Measurements from ENCODE around the gene SAMM50.

SAMM50 gene

DNA sequence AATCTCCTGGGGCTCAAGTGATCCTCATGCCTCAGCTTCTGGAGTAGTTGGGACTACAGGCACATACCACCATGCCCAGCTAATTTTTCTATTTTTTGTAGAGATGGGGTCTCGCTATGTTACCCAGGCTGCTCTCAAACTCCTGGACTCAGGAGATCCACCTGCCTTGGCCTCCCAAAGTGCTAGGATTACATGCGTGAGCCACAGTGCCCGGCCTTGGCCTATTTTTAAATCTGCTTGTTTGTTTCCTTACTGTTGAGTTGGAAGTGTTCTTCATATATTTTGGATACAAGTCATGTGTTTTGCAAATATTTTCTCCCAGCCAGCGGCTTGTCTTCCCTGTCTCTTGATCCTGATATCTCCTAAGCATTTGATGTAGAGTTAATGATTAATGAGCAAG is 73.8 kb downstream of the SAMM50 start:
- POLR2A ChIA-PET (ENCODE audit: low non-redundant PET) = no interaction called here

DNA sequence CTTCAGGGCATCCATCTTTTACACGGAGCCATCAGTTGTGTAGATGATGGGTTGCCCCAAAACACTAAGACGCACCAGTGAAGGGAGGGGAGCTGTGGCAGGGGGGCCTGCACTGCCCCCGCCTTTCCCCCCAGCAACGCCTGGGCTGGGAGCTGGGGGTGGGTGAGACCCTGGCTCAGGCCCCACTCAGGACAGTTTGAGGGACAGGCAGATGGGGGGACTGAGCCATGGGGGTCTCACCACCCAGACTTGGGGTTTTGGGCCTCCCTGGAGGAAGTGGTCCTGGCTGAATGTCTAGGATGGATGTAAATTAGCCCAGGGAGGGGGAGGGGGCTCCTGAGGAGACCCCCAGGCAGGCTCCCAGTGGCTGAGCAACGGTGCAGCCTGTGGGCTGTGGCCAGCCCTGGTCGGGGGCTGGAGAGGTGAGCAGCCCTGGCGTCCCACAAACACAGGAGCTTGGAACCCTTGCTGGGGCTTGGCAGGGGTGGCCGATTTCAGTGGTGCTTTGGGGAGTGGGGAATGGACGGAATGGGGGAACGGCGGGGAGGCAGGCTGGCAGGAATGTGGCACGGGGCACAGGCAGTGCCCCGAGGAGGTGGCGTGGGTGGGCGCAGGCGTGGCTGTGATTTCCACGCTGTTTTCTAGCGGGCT is 74.9 kb downstream of the SAMM50 start:
- ChIA-PET CTCF (no interaction called here), POLR2A (ENCODE audit: low non-redundant PET) (no interaction called here)
- TF ChIP-seq, protein P1, sequence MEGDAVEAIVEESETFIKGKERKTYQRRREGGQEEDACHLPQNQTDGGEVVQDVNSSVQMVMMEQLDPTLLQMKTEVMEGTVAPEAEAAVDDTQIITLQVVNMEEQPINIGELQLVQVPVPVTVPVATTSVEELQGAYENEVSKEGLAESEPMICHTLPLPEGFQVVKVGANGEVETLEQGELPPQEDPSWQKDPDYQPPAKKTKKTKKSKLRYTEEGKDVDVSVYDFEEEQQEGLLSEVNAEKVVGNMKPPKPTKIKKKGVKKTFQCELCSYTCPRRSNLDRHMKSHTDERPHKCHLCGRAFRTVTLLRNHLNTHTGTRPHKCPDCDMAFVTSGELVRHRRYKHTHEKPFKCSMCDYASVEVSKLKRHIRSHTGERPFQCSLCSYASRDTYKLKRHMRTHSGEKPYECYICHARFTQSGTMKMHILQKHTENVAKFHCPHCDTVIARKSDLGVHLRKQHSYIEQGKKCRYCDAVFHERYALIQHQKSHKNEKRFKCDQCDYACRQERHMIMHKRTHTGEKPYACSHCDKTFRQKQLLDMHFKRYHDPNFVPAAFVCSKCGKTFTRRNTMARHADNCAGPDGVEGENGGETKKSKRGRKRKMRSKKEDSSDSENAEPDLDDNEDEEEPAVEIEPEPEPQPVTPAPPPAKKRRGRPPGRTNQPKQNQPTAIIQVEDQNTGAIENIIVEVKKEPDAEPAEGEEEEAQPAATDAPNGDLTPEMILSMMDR (conservative IDR thresholded peaks at IDR 0.05; ENCODE audit: low read depth) = no peak
- DNase-seq (ENCODE audit: low spot score) = no peak
- no peak overlapping the region for H3K27ac ChIP-seq

More for the DNA sequence above, 73.8 kb downstream of the SAMM50 start:
- no peak overlapping the region for H3K27ac ChIP-seq
- DNase-seq (ENCODE audit: low spot score) = no peak
- CTCF ChIA-PET = no interaction called here
- TF ChIP-seq, protein P1 (conservative IDR thresholded peaks at IDR 0.05; ENCODE audit: low read depth) = no peak

DNA sequence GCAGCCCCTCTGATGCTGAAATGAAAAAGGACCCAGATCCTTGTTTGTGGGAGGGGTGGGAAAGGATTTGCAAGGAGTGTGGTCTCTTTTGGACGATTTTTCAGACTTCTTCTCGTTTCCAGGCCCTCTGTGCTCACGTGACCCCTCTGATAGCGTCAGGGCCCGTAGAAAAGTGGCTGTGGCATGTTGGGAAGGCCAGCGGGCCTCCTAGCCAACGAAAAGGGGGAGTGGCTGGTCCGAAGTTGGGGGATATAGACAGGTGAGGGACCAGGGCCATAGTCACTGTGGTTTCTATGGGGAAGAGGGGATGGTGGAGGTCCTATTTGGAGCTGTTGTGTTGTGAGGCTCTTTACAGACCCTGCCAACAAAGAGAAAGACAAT is 75.5 kb downstream of the SAMM50 start:
- H3K27ac ChIP-seq = no peak overlapping the region
- POLR2A ChIA-PET (ENCODE audit: low non-redundant PET) = no interaction called here
- no peak for DNase-seq (ENCODE audit: low spot score)
- CTCF ChIA-PET = no interaction called here
- TF ChIP-seq, protein P1 (conservative IDR thresholded peaks at IDR 0.05; ENCODE audit: low read depth) = no peak

DNA sequence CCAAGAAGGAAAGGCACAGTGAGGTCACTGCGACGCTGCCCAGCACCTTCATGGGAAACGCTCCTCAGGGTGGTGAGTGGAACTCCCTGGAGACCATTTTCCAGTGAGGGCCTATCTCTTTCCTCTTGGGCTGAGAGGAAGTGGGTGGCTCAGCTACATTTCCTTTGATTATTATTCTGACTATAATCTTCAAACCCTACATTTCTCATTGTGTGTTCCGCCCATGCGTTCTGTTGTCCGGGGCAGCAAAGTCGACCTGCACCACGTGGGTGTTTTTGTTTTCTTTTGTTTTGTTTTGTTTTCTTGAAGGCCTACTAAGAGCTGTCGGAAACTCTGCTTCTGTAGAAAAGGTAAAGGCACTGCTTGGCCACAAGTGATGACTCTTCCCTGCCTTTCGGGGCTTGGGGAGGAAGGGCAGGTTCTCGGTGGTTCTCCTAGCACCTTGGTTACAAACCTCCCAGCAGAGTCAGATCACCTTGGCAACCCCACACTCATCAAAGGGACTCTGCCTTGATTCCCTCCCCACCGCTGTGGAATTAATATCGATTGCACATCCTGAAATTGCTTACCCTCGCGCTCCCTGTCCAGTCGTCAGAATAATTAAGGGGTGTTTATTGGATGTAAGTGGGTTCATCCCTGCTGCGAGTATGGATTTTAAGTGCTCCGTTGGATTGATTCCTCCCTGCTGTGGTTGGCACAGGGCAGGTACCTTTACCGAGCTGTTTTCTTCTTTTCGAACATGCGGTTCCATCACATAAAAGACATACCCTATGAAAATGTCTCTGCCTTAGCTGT is 76.1 kb downstream of the SAMM50 start:
- POLR2A ChIA-PET (ENCODE audit: low non-redundant PET) = no interaction called here
- no peak overlapping the region for H3K27ac ChIP-seq
- CTCF ChIA-PET = no interaction called here
- TF ChIP-seq, protein P1 (conservative IDR thresholded peaks at IDR 0.05; ENCODE audit: low read depth) = no peak
- no peak for DNase-seq (ENCODE audit: low spot score)

DNA sequence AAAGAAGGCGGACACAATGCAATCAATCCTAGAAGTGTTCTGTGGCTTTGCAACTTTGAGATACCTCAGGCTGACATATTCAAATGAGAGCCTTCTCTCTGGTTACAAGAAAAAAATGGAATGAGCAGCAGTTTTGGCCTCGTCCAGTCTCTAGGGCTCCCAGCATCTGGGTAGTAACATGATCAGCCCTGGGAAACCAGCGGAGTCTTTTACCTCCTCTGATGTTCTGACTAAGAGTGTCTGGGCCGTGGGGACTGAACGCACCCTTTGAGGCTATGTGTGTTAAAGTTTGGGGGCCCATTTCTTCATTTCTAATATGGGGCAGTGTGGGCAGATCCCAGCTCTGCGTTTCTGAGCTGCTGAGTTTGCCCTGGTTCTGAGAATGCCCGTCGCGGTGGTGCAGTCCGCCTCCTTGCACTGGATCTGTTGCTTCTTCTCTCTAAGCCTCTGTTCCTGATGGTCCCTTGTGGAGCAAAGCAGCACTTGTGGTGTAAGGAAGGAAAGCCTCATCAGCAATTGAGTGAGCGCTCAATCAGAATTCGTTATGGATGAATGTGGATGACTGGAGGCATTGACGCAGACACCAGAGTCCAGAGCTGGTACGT is 77.0 kb downstream of the SAMM50 start:
- TF ChIP-seq, protein P1 (conservative IDR thresholded peaks at IDR 0.05; ENCODE audit: low read depth) = no peak
- no peak for DNase-seq (ENCODE audit: low spot score)
- ChIA-PET CTCF (interaction anchor here (1.0 kb wide), 1 partner anchor 49 kb away, joined by 3 read pairs; no protein-coding TSS in a partner anchor), POLR2A (ENCODE audit: low non-redundant PET) (no interaction called here)
- H3K27ac ChIP-seq = no peak overlapping the region

DNA sequence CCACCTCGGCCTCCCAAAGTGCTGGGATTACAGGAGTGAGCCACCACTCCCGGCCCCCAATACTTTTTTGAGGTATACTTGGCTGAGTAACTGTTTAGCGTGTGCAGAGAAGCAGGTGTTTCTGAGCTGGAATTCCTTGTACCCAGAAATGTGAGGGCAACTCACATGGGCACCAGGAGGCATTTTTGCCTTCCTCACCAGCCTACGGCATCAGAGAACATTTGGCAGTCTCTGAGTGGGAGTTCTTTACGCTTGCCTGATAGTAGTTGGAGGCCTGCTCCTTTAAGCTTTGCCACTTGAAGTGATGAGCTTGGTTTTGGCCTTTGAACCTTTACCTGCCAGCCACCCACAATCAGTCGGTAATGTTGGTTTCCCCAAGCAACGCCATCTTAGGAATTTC is 78.0 kb downstream of the SAMM50 start:
- CTCF ChIA-PET = interaction anchor here (1.0 kb wide), 1 partner anchor 48 kb away, joined by 3 read pairs; no protein-coding TSS in a partner anchor
- POLR2A ChIA-PET (ENCODE audit: low non-redundant PET) = no interaction called here
- TF ChIP-seq, protein P1 (conservative IDR thresholded peaks at IDR 0.05; ENCODE audit: low read depth) = no peak
- DNase-seq (ENCODE audit: low spot score) = no peak
- H3K27ac ChIP-seq = no peak overlapping the region

Data from RWPE1 (cell line).